Measurements from ENCODE around the gene SLC12A5. TPM values are rescaled to one million over a fixed set of nuclear protein-coding genes. Genes with fewer than 3 reads are reported as not detected.
A peak's percentile ranks its signal among the peaks of the same experiment; 100 is the strongest.

SLC12A5 gene
- total RNA-seq, 1 experiment from 2014 or later, result 7.2 TPM

GRCh38 chr20:46046588-46047310 is 17.7 kb downstream of the SLC12A5 start (continued):
- TF ChIP-seq FOXK1 (CRISPR knock-in tag; IDR thresholded peaks at IDR 0.05) (no peak), FOXP4 (CRISPR knock-in tag; IDR thresholded peaks at IDR 0.05) (no peak), PRRX2 (CRISPR knock-in tag; IDR thresholded peaks at IDR 0.05) (no peak)

GRCh38 chr20:46047821-46048220 is 18.8 kb downstream of the SLC12A5 start:
- Mint-ChIP-seq H3K4me1 (no peaks in the 10 kb centered on the region), H3K27ac (no peak overlapping the region), H3K27me3 (ENCODE audit: low read depth) (peaks cover 8% of the 10 kb centered on the region), H3K9me3 (no peaks in the 10 kb centered on the region), H3K4me3 (no peak overlapping the region), H3K36me3 (no peaks in the 10 kb centered on the region)
- TF ChIP-seq SMAD4 (CRISPR knock-in tag; IDR thresholded peaks at IDR 0.05) (no peak), ATF2 (CRISPR knock-in tag; IDR thresholded peaks at IDR 0.05; ENCODE audit: borderline replicate concordance, low read depth) (no peak), ATF6 (CRISPR knock-in tag; IDR thresholded peaks at IDR 0.05) (no peak), GTF2I (CRISPR knock-in tag; conservative IDR thresholded peaks at IDR 0.05) (no peak), ZNF219 (CRISPR knock-in tag; IDR thresholded peaks at IDR 0.05; ENCODE audit: borderline replicate concordance) (no peak), NFATC4 (CRISPR knock-in tag; IDR thresholded peaks at IDR 0.05) (no peak), TCF7 (CRISPR knock-in tag; IDR thresholded peaks at IDR 0.05; ENCODE audit: low read depth) (no peak)
- ATAC-seq (no peak), DNase-seq (ENCODE audit: low spot score) (peak; percentile 9)
- CTCF ChIA-PET, result interaction anchor here (1.6 kb wide), 1 partner anchor 10 kb away, joined by 5 read pairs; no protein-coding TSS in a partner anchor
- POLR2A ChIA-PET, result no interaction called here

GRCh38 chr20:46049190-46049589 is 20.2 kb downstream of the SLC12A5 start:
- ATAC-seq (no peak), DNase-seq (ENCODE audit: low spot score) (no peak)
- no peaks in the 10 kb centered on the region for H3K36me3 Mint-ChIP-seq
- H3K9me3 Mint-ChIP-seq, result no peaks in the 10 kb centered on the region
- H3K27ac Mint-ChIP-seq, result no peak overlapping the region
- ChIA-PET POLR2A (no interaction called here), CTCF (no interaction called here)
- no peak overlapping the region for H3K4me3 Mint-ChIP-seq
- peaks cover 16% of the 10 kb centered on the region for H3K27me3 Mint-ChIP-seq (ENCODE audit: low read depth)
- H3K4me1 Mint-ChIP-seq, result no peaks in the 10 kb centered on the region
- TF ChIP-seq ZNF317 (CRISPR knock-in tag; IDR thresholded peaks at IDR 0.05; ENCODE audit: borderline replicate concordance, low read depth) (no peak), RELA (CRISPR knock-in tag; IDR thresholded peaks at IDR 0.05; ENCODE audit: borderline replicate concordance) (no peak), MLX (CRISPR knock-in tag; IDR thresholded peaks at IDR 0.05) (no peak), ZMAT4 (CRISPR knock-in tag; IDR thresholded peaks at IDR 0.05) (no peak), ZNF263 (CRISPR knock-in tag; IDR thresholded peaks at IDR 0.05; ENCODE audit: low read depth) (no peak), CTCF (IDR thresholded peaks at IDR 0.05) (no peak), ZNF416 (CRISPR knock-in tag; IDR thresholded peaks at IDR 0.05) (no peak), ATF1 (CRISPR knock-in tag; IDR thresholded peaks at IDR 0.05) (no peak), ZNF396 (CRISPR knock-in tag; IDR thresholded peaks at IDR 0.05; ENCODE audit: borderline replicate concordance) (no peak), ZNF281 (CRISPR knock-in tag; IDR thresholded peaks at IDR 0.05) (no peak), SP1 (CRISPR knock-in tag; conservative IDR thresholded peaks at IDR 0.05) (no peak), TEAD1 (CRISPR knock-in tag; IDR thresholded peaks at IDR 0.05) (no peak)
